ENCODE results near the gene RAB37.

RAB37 gene

GRCh38 chr17:74711058-74711824 lies 25.8 kb upstream of the RAB37 start:
- no peak for DNase-seq (ENCODE audit: low read depth)
- TF ChIP-seq CTCF (IDR thresholded peaks at IDR 0.05; ENCODE audit: low read depth, low read length, missing control alignments): no peak
- H3K4me3 ChIP-seq (ENCODE audit: low read depth, low read length): no peak overlapping the region

GRCh38 chr17:74712301-74712700 lies 24.8 kb upstream of the RAB37 start:
- TF ChIP-seq CTCF (IDR thresholded peaks at IDR 0.05; ENCODE audit: low read depth, low read length, missing control alignments): no peak
- no peak for DNase-seq (ENCODE audit: low read depth)

GRCh38 chr17:74712756-74713155 lies 24.3 kb upstream of the RAB37 start, which contains the start of gene CD300LF:
Gene CD300LF, minus strand, starts transcription at chr17:74712923. Its CDS starts 57 bp downstream, at chr17:74712866.
- DNase-seq (ENCODE audit: low read depth): no peak
- no peak for TF ChIP-seq CTCF (IDR thresholded peaks at IDR 0.05; ENCODE audit: low read depth, low read length, missing control alignments)
- no peak within 1 kb of the TSS for H3K4me3 ChIP-seq (ENCODE audit: low read depth, low read length)

More at GRCh38 chr17:74712301-74712700, 24.8 kb upstream of the RAB37 start:
- no peak overlapping the region for H3K4me3 ChIP-seq (ENCODE audit: low read depth, low read length)

GRCh38 chr17:74713171-74713755 lies 23.8 kb upstream of the RAB37 start:
- DNase-seq (ENCODE audit: low read depth): no peak
- H3K4me3 ChIP-seq (ENCODE audit: low read depth, low read length): no peak overlapping the region
- TF ChIP-seq CTCF (IDR thresholded peaks at IDR 0.05; ENCODE audit: low read depth, low read length, missing control alignments): no peak

- DNase-seq (ENCODE audit: low read depth): no peak
Observed at GRCh38 chr17:74715144-74715543, 21.9 kb upstream of the RAB37 start.

GRCh38 chr17:74720506-74720905 lies 16.6 kb upstream of the RAB37 start:
- TF ChIP-seq CTCF (IDR thresholded peaks at IDR 0.05; ENCODE audit: low read depth, low read length, missing control alignments): no peak
- H3K4me3 ChIP-seq (ENCODE audit: low read depth, low read length): no peak overlapping the region
- no peak for DNase-seq (ENCODE audit: low read depth)

More at GRCh38 chr17:74715144-74715543, 21.9 kb upstream of the RAB37 start:
- no peak overlapping the region for H3K4me3 ChIP-seq (ENCODE audit: low read depth, low read length)
- TF ChIP-seq CTCF (IDR thresholded peaks at IDR 0.05; ENCODE audit: low read depth, low read length, missing control alignments): no peak
